Measurements from ENCODE around the gene FAM170B.

The FAM170B gene

GRCh38 chr10:49157229-49157628 lies 23.4 kb upstream of the FAM170B start:
- Histone ChIP-seq H2AFZ (ENCODE audit: low read length) (no peak overlapping the region), H3K4me3 (ENCODE audit: low read depth, low read length, poor library complexity, severe bottlenecking) (no peak overlapping the region), H3K27ac (ENCODE audit: low read depth, low read length, poor library complexity, severe bottlenecking) (no peak overlapping the region), H3K36me3 (ENCODE audit: insufficient read depth, low read length) (no peaks in the 10 kb centered on the region), H3K27me3 (ENCODE audit: insufficient read depth, low read length) (0 out of 2 replicates have a peak, but pooled peaks cover 5% of the 10 kb centered on the region), H3K9me3 (ENCODE audit: low read length) (no peaks in the 10 kb centered on the region), H3K79me2 (ENCODE audit: insufficient read depth, low read length) (no peaks in the 10 kb centered on the region), H3K4me1 (ENCODE audit: insufficient read depth, low read length, severe bottlenecking) (no peaks in the 10 kb centered on the region), H3K9me2 (ENCODE audit: low read depth, low read length) (no peaks in the 10 kb centered on the region), H3K4me2 (ENCODE audit: low read length) (no peak overlapping the region), H3K9ac (ENCODE audit: low read length) (no peak overlapping the region), H3F3A (ENCODE audit: insufficient read depth, low read length) (no peaks in the 10 kb centered on the region), H4K20me1 (ENCODE audit: insufficient read depth, low read length) (no peaks in the 10 kb centered on the region)
- TF ChIP-seq EZH2 (IDR thresholded peaks at IDR 0.05; ENCODE audit: borderline replicate concordance, low read length) = no peak
- no peak for TF ChIP-seq CTCF (IDR thresholded peaks at IDR 0.05; ENCODE audit: low read length)

- no peak overlapping the region for H3K4me2 ChIP-seq (ENCODE audit: low read length)
- H3K27me3 ChIP-seq (ENCODE audit: insufficient read depth, low read length) = 0 out of 2 replicates have a peak, but pooled peaks cover 5% of the 10 kb centered on the region
- H3K9me2 ChIP-seq (ENCODE audit: low read depth, low read length) = no peaks in the 10 kb centered on the region
- no peak overlapping the region for H2AFZ ChIP-seq (ENCODE audit: low read length)
- no peaks in the 10 kb centered on the region for H3K9me3 ChIP-seq (ENCODE audit: low read length)
- H4K20me1 ChIP-seq (ENCODE audit: insufficient read depth, low read length) = no peaks in the 10 kb centered on the region
- no peak overlapping the region for H3K4me3 ChIP-seq (ENCODE audit: low read depth, low read length, poor library complexity, severe bottlenecking)
- no peaks in the 10 kb centered on the region for H3K79me2 ChIP-seq (ENCODE audit: insufficient read depth, low read length)
- H3K27ac ChIP-seq (ENCODE audit: low read depth, low read length, poor library complexity, severe bottlenecking) = no peak overlapping the region
- no peaks in the 10 kb centered on the region for H3K36me3 ChIP-seq (ENCODE audit: insufficient read depth, low read length)
- H3K4me1 ChIP-seq (ENCODE audit: insufficient read depth, low read length, severe bottlenecking) = no peaks in the 10 kb centered on the region
- H3K9ac ChIP-seq (ENCODE audit: low read length) = no peak overlapping the region
- no peaks in the 10 kb centered on the region for H3F3A ChIP-seq (ENCODE audit: insufficient read depth, low read length)
- TF ChIP-seq CTCF (IDR thresholded peaks at IDR 0.05; ENCODE audit: low read length) (no peak), EZH2 (IDR thresholded peaks at IDR 0.05; ENCODE audit: borderline replicate concordance, low read length) (no peak)
These were observed 20.8 kb upstream of the FAM170B start for GRCh38 chr10:49154641-49155040.

- H3K27ac ChIP-seq (ENCODE audit: low read depth, low read length, poor library complexity, severe bottlenecking) = no peak overlapping the region
- TF ChIP-seq CTCF (IDR thresholded peaks at IDR 0.05; ENCODE audit: low read length) (no peak), EZH2 (IDR thresholded peaks at IDR 0.05; ENCODE audit: borderline replicate concordance, low read length) (no peak)
- no peak overlapping the region for H3K9ac ChIP-seq (ENCODE audit: low read length)
- H3K27me3 ChIP-seq (ENCODE audit: insufficient read depth, low read length) = 0 out of 2 replicates have a peak, but pooled peaks cover 5% of the 10 kb centered on the region
- no peak overlapping the region for H2AFZ ChIP-seq (ENCODE audit: low read length)
- H3K36me3 ChIP-seq (ENCODE audit: insufficient read depth, low read length) = no peaks in the 10 kb centered on the region
- H4K20me1 ChIP-seq (ENCODE audit: insufficient read depth, low read length) = no peaks in the 10 kb centered on the region
- H3F3A ChIP-seq (ENCODE audit: insufficient read depth, low read length) = no peaks in the 10 kb centered on the region
- H3K4me1 ChIP-seq (ENCODE audit: insufficient read depth, low read length, severe bottlenecking) = no peaks in the 10 kb centered on the region
- no peak overlapping the region for H3K4me2 ChIP-seq (ENCODE audit: low read length)
- H3K4me3 ChIP-seq (ENCODE audit: low read depth, low read length, poor library complexity, severe bottlenecking) = no peak overlapping the region
- H3K9me3 ChIP-seq (ENCODE audit: low read length) = no peaks in the 10 kb centered on the region
- no peaks in the 10 kb centered on the region for H3K79me2 ChIP-seq (ENCODE audit: insufficient read depth, low read length)
- no peaks in the 10 kb centered on the region for H3K9me2 ChIP-seq (ENCODE audit: low read depth, low read length)
These were observed 20.1 kb upstream of the FAM170B start for GRCh38 chr10:49153971-49154370.

Measured in OCI-LY1 (cell line).